ENCODE results near the gene POU6F2. TPM values are rescaled to one million over a fixed set of nuclear protein-coding genes. Genes with fewer than 3 reads are reported as not detected.

The POU6F2 gene
- total RNA-seq, 3 donors from 2014 or later, result under 0.01 TPM; not detected in 2

DNA sequence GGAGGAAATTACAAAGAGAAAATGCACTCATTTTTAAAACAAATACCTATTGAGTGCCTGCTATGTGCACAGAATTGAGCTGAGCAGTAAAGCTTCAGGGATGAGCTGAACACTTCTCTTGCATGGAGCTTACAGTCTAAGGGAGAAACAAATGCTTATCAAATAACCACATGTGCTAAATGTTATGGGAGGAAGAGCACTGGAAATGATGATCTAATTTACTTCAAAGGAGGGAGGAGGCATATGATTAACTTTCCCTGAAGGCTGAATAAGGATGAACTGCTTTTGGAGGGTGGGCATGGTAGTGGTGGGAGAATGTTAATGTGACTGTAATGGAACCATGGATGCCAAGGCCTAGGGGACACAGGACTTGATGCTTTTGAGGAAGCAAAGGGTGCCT is 168.2 kb downstream of the POU6F2 start:
- Histone ChIP-seq H3K27ac (no peak overlapping the region), H3K36me3 (no peaks in the 10 kb centered on the region), H3K27me3 (no peaks in the 10 kb centered on the region), H3K9me3 (no peaks in the 10 kb centered on the region), H3K4me1 (no peaks in the 10 kb centered on the region), H3K4me3 (no peak overlapping the region)
- intact Hi-C loops (cut with DNase I; ENCODE audit: low total_unique reads), result loop anchor here (1.0 kb wide), 1 partner anchor 31 kb away; no protein-coding TSS in a partner anchor
- TF ChIP-seq POLR2AphosphoS5 (IDR thresholded peaks at IDR 0.05) (no peak), POLR2A (IDR thresholded peaks at IDR 0.05) (no peak)
- TF ChIP-seq, protein P1, sequence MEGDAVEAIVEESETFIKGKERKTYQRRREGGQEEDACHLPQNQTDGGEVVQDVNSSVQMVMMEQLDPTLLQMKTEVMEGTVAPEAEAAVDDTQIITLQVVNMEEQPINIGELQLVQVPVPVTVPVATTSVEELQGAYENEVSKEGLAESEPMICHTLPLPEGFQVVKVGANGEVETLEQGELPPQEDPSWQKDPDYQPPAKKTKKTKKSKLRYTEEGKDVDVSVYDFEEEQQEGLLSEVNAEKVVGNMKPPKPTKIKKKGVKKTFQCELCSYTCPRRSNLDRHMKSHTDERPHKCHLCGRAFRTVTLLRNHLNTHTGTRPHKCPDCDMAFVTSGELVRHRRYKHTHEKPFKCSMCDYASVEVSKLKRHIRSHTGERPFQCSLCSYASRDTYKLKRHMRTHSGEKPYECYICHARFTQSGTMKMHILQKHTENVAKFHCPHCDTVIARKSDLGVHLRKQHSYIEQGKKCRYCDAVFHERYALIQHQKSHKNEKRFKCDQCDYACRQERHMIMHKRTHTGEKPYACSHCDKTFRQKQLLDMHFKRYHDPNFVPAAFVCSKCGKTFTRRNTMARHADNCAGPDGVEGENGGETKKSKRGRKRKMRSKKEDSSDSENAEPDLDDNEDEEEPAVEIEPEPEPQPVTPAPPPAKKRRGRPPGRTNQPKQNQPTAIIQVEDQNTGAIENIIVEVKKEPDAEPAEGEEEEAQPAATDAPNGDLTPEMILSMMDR (IDR thresholded peaks at IDR 0.05), result no peak
- DNase-seq (ENCODE audit: low spot score in 2 of 2), result no peak

DNA sequence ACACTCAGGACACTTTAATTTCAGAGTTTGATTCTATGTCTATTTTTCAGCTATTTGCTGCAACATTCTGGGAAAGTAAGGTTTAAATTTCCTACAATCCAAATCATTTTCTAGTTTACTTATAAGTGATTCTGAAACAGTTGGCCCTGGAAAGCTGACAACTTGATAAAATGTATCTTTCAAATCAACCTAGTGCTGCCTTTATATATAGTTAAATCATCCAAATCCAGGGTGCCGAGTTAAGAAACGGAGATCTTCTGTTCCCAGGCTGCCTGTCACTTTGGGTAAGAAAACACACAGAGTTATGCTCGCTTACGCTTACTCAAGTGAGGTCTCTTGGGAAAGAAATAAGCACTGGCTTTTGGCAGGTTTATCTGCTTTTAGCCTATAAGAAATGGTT is 175.0 kb downstream of the POU6F2 start:
- Histone ChIP-seq H3K27me3 (no peaks in the 10 kb centered on the region), H3K4me1 (no peaks in the 10 kb centered on the region), H3K4me3 (no peak overlapping the region), H3K27ac (no peak overlapping the region), H3K9me3 (no peaks in the 10 kb centered on the region), H3K36me3 (no peaks in the 10 kb centered on the region)
- TF ChIP-seq POLR2A (IDR thresholded peaks at IDR 0.05) (no peak), POLR2AphosphoS5 (IDR thresholded peaks at IDR 0.05) (no peak)
- TF ChIP-seq, protein P1 (IDR thresholded peaks at IDR 0.05), result no peak
- DNase-seq (ENCODE audit: low spot score in 2 of 2), result no peak
- intact Hi-C loops (cut with DNase I; ENCODE audit: low total_unique reads), result no loop called here

GRCh38 chr7:39153113-39153512 is 175.4 kb downstream of the POU6F2 start:
- Histone ChIP-seq H3K36me3 (no peaks in the 10 kb centered on the region), H3K27ac (no peak overlapping the region), H3K4me1 (no peaks in the 10 kb centered on the region), H3K4me3 (no peak overlapping the region), H3K9me3 (no peaks in the 10 kb centered on the region), H3K27me3 (no peaks in the 10 kb centered on the region)
- TF ChIP-seq POLR2AphosphoS5 (IDR thresholded peaks at IDR 0.05), result no peak
- TF ChIP-seq, protein P1 (IDR thresholded peaks at IDR 0.05), result no peak
- no peak for TF ChIP-seq POLR2A (IDR thresholded peaks at IDR 0.05)
- intact Hi-C loops (cut with DNase I; ENCODE audit: low total_unique reads), result no loop called here
- DNase-seq (ENCODE audit: low spot score in 2 of 2), result no peak

GRCh38 chr7:39153647-39154046 is 175.9 kb downstream of the POU6F2 start:
- DNase-seq (ENCODE audit: low spot score in 2 of 2), result no peak
- TF ChIP-seq POLR2A (IDR thresholded peaks at IDR 0.05) (no peak), POLR2AphosphoS5 (IDR thresholded peaks at IDR 0.05) (no peak)
- TF ChIP-seq, protein P1 (IDR thresholded peaks at IDR 0.05), result no peak
- Histone ChIP-seq H3K4me1 (no peaks in the 10 kb centered on the region), H3K4me3 (no peak overlapping the region), H3K9me3 (no peaks in the 10 kb centered on the region), H3K27ac (no peak overlapping the region), H3K27me3 (no peaks in the 10 kb centered on the region), H3K36me3 (no peaks in the 10 kb centered on the region)
- intact Hi-C loops (cut with DNase I; ENCODE audit: low total_unique reads), result no loop called here

DNA sequence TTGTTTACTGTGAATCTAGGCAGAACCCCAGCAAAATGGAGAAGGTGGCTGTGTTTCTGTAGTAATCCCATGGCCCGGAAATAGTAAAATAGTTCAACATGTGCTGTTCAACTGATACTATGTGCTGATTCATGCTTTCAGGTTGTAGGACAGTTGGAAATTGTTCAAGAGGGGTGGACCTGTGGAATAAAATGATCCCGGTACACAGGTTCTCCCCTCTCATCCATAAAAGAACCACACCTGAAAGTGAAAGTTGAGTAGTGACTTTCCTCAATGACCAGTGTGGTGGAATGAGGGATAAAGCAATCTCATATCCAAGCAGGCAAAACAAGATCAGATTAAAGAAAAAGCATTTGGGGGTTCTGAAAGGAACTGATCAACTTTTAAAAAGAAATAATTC is 177.1 kb downstream of the POU6F2 start:
- intact Hi-C loops (cut with DNase I; ENCODE audit: low total_unique reads), result loop anchor here (5.0 kb wide), 1 partner anchor 113 kb away; no protein-coding TSS in a partner anchor
- TF ChIP-seq, protein P1 (IDR thresholded peaks at IDR 0.05), result no peak
- TF ChIP-seq POLR2AphosphoS5 (IDR thresholded peaks at IDR 0.05), result no peak
- TF ChIP-seq POLR2A (IDR thresholded peaks at IDR 0.05), result no peak
- H3K4me1 ChIP-seq, result no peaks in the 10 kb centered on the region

More for the DNA sequence above, 177.1 kb downstream of the POU6F2 start:
- H3K4me3 ChIP-seq, result no peak overlapping the region
- no peaks in the 10 kb centered on the region for H3K36me3 ChIP-seq
- no peak overlapping the region for H3K27ac ChIP-seq
- no peaks in the 10 kb centered on the region for H3K27me3 ChIP-seq
- no peak for DNase-seq (ENCODE audit: low spot score in 2 of 2)
- H3K9me3 ChIP-seq, result no peaks in the 10 kb centered on the region

All from breast epithelium (tissue), 4 donors.